Neuronal stem cell (in vitro differentiated cells): ENCODE measurements around the gene BOC.

Experiments used
- DNase-seq: peaks from one replicate; pipeline ENCODE4 v3.0.0-alpha.2; 2013; ENCODE audit warnings: low spot score
- H2AFZ ChIP-seq: one replicate; pipeline ENCODE4 v1.6.1; 2013; ENCODE audit warnings: mild to moderate bottlenecking, low read length, inconsistent platforms
- H2AK5ac ChIP-seq: 2 replicates; pipeline ENCODE4 v1.6.1; 2013; ENCODE audit warnings: low read depth, mild to moderate bottlenecking, inconsistent platforms, low read length, moderate library complexity, mixed read lengths
- H2BK120ac ChIP-seq: 2 replicates; pipeline ENCODE4 v1.6.1; 2013; ENCODE audit warnings: low read depth, mild to moderate bottlenecking, inconsistent platforms, low read length, moderate library complexity, mixed read lengths
- H2BK12ac ChIP-seq: one replicate; pipeline ENCODE4 v1.6.1; 2013; ENCODE audit warnings: low read length, inconsistent platforms
- H2BK15ac ChIP-seq: 2 replicates; pipeline ENCODE4 v1.6.1; 2013; ENCODE audit warnings: mild to moderate bottlenecking, low read length, inconsistent platforms, mixed read lengths
- H2BK5ac ChIP-seq: one replicate; pipeline ENCODE4 v1.6.1; 2013; ENCODE audit warnings: inconsistent platforms, mild to moderate bottlenecking, low read length, moderate library complexity
- H3K14ac ChIP-seq: one replicate; pipeline ENCODE4 v1.6.1; 2013; ENCODE audit warnings: low read length, inconsistent platforms
- H3K18ac ChIP-seq: 2 replicates; pipeline ENCODE4 v1.6.1; 2013; ENCODE audit warnings: low read length, inconsistent platforms
- H3K23ac ChIP-seq: 2 replicates; pipeline ENCODE4 v1.6.1; 2013; ENCODE audit warnings: low read depth, mild to moderate bottlenecking, mixed read lengths, low read length, inconsistent platforms; ENCODE audit not compliant: poor library complexity
- H3K27ac ChIP-seq: replicated peaks from 3 replicates; pipeline ENCODE4 v1.5.1; 2013; ENCODE audit warnings: low read length, inconsistent platforms
- H3K27me3 ChIP-seq, 3 experiments: 2 replicates each; pipeline ENCODE4 v1.6.1; 2013; ENCODE audit warnings: low read length in 3 of 3, mild to moderate bottlenecking in 2 of 3, inconsistent platforms in 1 of 3, low read depth in 1 of 3, mixed read lengths in 1 of 3, moderate library complexity in 1 of 3; ENCODE audit not compliant: control insufficient read depth in 3 of 3, insufficient read depth in 3 of 3
- H3K36me3 ChIP-seq, 2 donors: replicated peaks in 1 of 2; 2 replicates each; pipeline ENCODE4 v1.6.1; 2013; ENCODE audit warnings: low read length in 2 of 2; ENCODE audit not compliant: control insufficient read depth in 2 of 2, insufficient read depth in 2 of 2
- H3K4ac ChIP-seq: 2 replicates; pipeline ENCODE4 v1.6.1; 2013; ENCODE audit warnings: inconsistent platforms, mild to moderate bottlenecking, low read length, moderate library complexity
- H3K4me1 ChIP-seq, 2 donors: 1 replicate in 1 of 2; 2 replicates in 1 of 2; pipeline ENCODE4 v1.6.1; 2013; ENCODE audit warnings: low read length in 2 of 2, low read depth in 1 of 2; ENCODE audit not compliant: control insufficient read depth in 2 of 2, insufficient read depth in 1 of 2
- H3K4me2 ChIP-seq: one replicate; pipeline ENCODE4 v1.6.1; 2013; ENCODE audit warnings: mild to moderate bottlenecking, low read length, inconsistent platforms; ENCODE audit not compliant: insufficient read depth, poor library complexity, severe bottlenecking
- H3K4me3 ChIP-seq, 2 donors: 2 replicates each; pipeline ENCODE4 v1.5.1; 2013; ENCODE audit warnings: low read length in 2 of 2, mild to moderate bottlenecking in 2 of 2, inconsistent platforms in 1 of 2, moderate library complexity in 1 of 2
- H3K79me1 ChIP-seq: one replicate; pipeline ENCODE4 v1.6.1; 2013; ENCODE audit warnings: low read depth, mild to moderate bottlenecking, inconsistent platforms, low read length, moderate library complexity
- H3K9ac ChIP-seq: one replicate; pipeline ENCODE4 v1.6.1; 2013; ENCODE audit warnings: mild to moderate bottlenecking, low read depth, low read length, inconsistent platforms; ENCODE audit not compliant: poor library complexity
- H3K9me3 ChIP-seq, 2 donors: replicated peaks in 1 of 2; 2 replicates each; pipeline versions ENCODE3 to v1.6.1; 2013; ENCODE audit warnings: low read length in 2 of 2, mild to moderate bottlenecking in 2 of 2, inconsistent platforms in 1 of 2, low read depth in 1 of 2, mixed read lengths in 1 of 2, moderate library complexity in 1 of 2; ENCODE audit not compliant: control insufficient read depth in 2 of 2, insufficient read depth in 1 of 2
- H4K8ac ChIP-seq: one replicate; pipeline ENCODE4 v1.6.1; 2013; ENCODE audit warnings: low read depth, mild to moderate bottlenecking, inconsistent platforms, low read length, moderate library complexity
- H4K91ac ChIP-seq: one replicate; pipeline ENCODE4 v1.6.1; 2013; ENCODE audit warnings: low read length, low read depth, mild to moderate bottlenecking, inconsistent platforms; ENCODE audit not compliant: poor library complexity
- WGBS, 2 donors: extraction: QIAGEN DNeasy Blood & Tissue Kit; methylation state at CpG; one replicate each; pipeline ENCODE4 v1.1.7; 2013; ENCODE audit warnings: missing lambda C conversion rate in 2 of 2, mixed read lengths in 1 of 2; ENCODE audit not compliant: insufficient read length in 2 of 2, insufficient replicate concordance in 1 of 2; ENCODE audit errors: extremely low coverage in 2 of 2; 5-methylcytosine and 5-hydroxymethylcytosine counted together

BOC gene

DNA sequence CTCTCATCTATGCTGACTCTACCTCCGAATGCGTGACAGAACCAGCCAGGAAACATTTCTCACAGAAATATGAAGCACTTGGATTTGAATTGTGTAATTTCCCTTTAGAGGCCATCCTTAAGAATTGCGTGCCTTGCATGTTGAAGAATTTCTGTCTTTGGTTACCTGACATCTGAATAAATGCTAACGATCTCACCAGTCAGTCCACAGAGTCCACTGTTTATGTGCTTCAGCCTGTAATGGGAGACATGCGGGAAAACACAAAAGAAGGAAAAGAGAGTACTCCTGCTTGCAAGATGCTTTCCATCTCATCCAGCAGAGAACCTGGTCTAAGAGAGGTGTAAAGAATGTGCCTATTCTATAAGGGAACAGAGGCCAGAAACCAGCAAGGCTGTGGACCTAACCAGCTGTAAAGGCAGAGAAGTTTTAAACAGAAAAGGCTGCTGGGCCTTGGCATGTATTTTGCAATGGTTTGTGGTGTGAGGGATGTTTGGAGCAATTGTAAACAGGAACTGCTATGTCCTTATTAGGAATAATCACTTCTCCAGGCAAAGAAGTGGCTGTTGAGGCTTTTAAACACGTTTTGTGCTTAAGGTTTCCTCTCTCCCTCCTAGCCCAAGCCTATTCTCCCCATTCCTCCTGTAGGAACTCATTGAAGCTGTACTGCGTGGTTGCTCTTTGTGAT is 36.4 kb upstream of the BOC start:
- no peak overlapping the region for H3K4me3 ChIP-seq
- no peak overlapping the region for H2BK15ac ChIP-seq
- H3K27ac ChIP-seq, result no peak overlapping the region
- H4K8ac ChIP-seq, result no peak overlapping the region
- H3K4me1 ChIP-seq, result peaks cover 4 to 9% of the 10 kb centered on the region in 2 donors
- H3K4ac ChIP-seq, result no peak overlapping the region
- no peaks in the 10 kb centered on the region for H3K27me3 ChIP-seq
- no peak for DNase-seq
- no peak overlapping the region for H3K14ac ChIP-seq
- no CpG with 5 or more reads among the region's 7 CpGs for WGBS, 2 donors
- H2AK5ac ChIP-seq, result no peak overlapping the region
- H2BK120ac ChIP-seq, result no peak overlapping the region
- no peaks in the 10 kb centered on the region for H3K79me1 ChIP-seq
- H2BK12ac ChIP-seq, result no peak overlapping the region
- H2BK5ac ChIP-seq, result no peak overlapping the region
- no peak overlapping the region for H3K9ac ChIP-seq
- no peak overlapping the region for H4K91ac ChIP-seq
- no peak overlapping the region for H3K18ac ChIP-seq
- H3K9me3 ChIP-seq, result peaks cover 0 to 12% of the 10 kb centered on the region in 2 donors
- no peak overlapping the region for H3K4me2 ChIP-seq
- H2AFZ ChIP-seq, result peak overlapping the region; percentile 5
- H3K36me3 ChIP-seq, result no peaks in the 10 kb centered on the region
- H3K23ac ChIP-seq, result no peak overlapping the region

DNA sequence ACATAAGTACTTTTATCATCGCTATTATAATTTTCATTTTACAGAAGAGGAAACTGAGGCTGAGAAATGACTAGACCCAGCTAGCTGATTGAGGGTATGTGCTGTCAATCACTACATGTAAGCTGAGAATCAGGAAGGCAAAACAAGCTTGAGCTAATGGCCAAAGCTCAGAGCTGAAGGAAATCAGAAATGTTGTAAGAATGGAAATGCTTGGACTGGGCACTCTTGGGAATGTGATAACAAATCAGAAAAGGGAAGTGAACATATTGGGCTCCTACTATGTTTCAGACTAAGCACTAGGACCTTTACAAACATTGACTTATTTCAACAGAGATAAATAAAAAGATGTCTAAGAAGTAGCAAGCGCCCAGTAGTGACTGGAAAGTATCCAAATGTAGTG is 33.8 kb upstream of the BOC start:
- Histone ChIP-seq H2BK15ac (no peak overlapping the region), H3K4me3 (no peak overlapping the region), H2AK5ac (no peak overlapping the region), H4K91ac (no peak overlapping the region), H3K36me3 (no peaks in the 10 kb centered on the region), H4K8ac (no peak overlapping the region), H3K23ac (no peak overlapping the region), H3K9ac (no peak overlapping the region), H3K27ac (no peak overlapping the region), H3K27me3 (no peaks in the 10 kb centered on the region), H3K79me1 (no peaks in the 10 kb centered on the region), H3K14ac (no peak overlapping the region), H3K4me2 (no peak overlapping the region), H2BK120ac (no peak overlapping the region), H3K9me3 (peaks cover 0 to 12% of the 10 kb centered on the region in 2 donors), H2AFZ (no peak overlapping the region), H3K18ac (no peak overlapping the region), H2BK5ac (no peak overlapping the region), H3K4me1 (peaks cover 2 to 11% of the 10 kb centered on the region in 2 donors), H2BK12ac (no peak overlapping the region), H3K4ac (no peak overlapping the region)
- WGBS, 2 donors, result 100% methylated on average over 1 of the region's 2 CpGs; no CpG with 5 or more reads in 1 of the 2 donors
- no peak for DNase-seq

DNA sequence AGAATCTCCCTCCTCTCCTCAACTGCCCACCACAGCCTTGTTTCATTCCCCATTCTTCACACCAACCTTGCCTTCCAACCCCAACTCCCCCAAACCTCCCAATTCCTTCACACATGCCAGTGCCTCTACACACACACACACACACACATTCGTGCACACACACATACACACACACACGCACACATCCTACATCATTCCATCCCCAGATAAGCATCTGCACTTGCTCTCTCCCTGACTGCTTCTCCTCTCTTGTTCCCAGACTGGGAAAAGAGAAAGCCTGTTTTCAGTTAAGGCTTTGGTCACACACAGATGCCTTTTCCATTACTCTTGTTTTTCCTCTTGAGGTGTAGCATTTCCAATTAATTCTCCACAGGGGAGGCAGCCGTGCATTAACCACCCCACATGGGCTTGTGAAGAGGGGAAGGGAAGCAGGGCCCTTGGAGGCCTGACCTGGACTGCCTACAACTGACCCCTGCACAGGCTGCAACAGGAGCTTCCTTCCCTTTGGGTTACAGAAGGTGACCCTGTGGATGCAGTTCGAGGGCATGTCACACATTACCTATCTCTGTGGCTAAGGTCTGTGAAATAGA is 32.0 kb upstream of the BOC start:
- H3K9ac ChIP-seq, result no peak overlapping the region
- no peak overlapping the region for H2AFZ ChIP-seq
- no peak overlapping the region for H2BK5ac ChIP-seq
- no peak overlapping the region for H4K8ac ChIP-seq
- no peak overlapping the region for H3K4ac ChIP-seq
- H2BK12ac ChIP-seq, result peak overlapping the region; percentile 64
- H3K27ac ChIP-seq, result no peak overlapping the region
- H3K18ac ChIP-seq, result no peak overlapping the region
- H3K23ac ChIP-seq, result no peak overlapping the region
- no peak overlapping the region for H3K4me3 ChIP-seq
- H3K27me3 ChIP-seq, result no peaks in the 10 kb centered on the region
- no peak for DNase-seq
- no peak overlapping the region for H2BK15ac ChIP-seq
- H3K4me1 ChIP-seq, result peaks cover 2 to 11% of the 10 kb centered on the region in 2 donors
- H3K9me3 ChIP-seq, result peaks cover 0 to 12% of the 10 kb centered on the region in 2 donors
- no peak overlapping the region for H2BK120ac ChIP-seq
- 100% methylated on average over 1 of the region's 4 CpGs; no CpG with 5 or more reads in 1 of the 2 donors for WGBS, 2 donors
- H3K14ac ChIP-seq, result peak overlapping the region; percentile 49
- H3K79me1 ChIP-seq, result no peaks in the 10 kb centered on the region
- no peaks in the 10 kb centered on the region for H3K36me3 ChIP-seq
- no peak overlapping the region for H4K91ac ChIP-seq
- H3K4me2 ChIP-seq, result no peak overlapping the region
- no peak overlapping the region for H2AK5ac ChIP-seq

DNA sequence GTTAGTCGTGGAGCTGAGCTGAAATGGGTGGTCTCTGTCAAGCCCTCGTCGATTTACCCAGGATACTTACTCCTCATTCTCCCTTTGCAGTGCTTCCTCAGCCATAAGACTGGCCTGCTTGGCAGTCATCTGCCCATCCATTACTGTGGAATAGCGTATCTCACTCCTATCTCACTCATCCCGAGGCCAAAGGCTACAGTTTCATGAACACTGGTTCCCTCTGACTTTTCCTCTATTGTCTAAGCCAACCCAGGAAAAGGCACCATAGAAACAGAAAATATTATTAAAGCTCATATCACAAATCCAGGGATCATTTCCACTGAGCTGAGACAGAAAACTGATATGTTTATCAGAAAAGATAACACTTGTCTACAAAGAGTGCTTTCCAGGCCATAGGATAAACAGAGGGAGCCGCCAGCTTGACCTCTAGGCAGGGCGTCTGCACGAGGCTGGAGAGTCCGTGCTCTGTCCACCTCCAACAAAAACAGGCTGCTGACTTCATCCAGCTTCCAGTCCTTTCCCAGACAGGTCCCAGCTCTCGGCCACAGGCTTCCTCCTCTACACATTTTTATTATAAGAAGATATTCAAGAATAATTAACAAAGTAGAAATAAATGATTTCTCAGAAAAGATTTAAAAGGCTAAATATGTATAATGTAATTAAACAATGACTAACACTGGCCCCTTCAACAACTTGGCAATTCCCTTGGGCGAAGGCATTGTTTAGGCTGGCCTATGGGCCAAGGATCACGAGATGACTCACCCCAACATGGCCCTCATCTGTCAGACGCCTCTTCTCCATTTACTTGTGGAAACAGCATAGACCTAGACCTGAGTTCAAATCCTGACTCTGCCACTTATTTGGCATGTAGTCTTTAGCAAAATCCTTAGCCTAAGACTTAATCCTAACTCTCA is 27.4 kb upstream of the BOC start:
- H2AK5ac ChIP-seq, result no peak overlapping the region
- no peak overlapping the region for H4K91ac ChIP-seq
- H3K4me3 ChIP-seq, result no peak overlapping the region
- H3K18ac ChIP-seq, result peak overlapping the region; percentile 2
- H3K14ac ChIP-seq, result no peak overlapping the region
- no peak overlapping the region for H3K4ac ChIP-seq
- H2BK120ac ChIP-seq, result no peak overlapping the region
- no peak overlapping the region for H2BK15ac ChIP-seq
- no peaks in the 10 kb centered on the region for H3K79me1 ChIP-seq
- H3K9me3 ChIP-seq, result peaks cover 0 to 15% of the 10 kb centered on the region in 2 donors
- WGBS, 2 donors, result no CpG with 5 or more reads among the region's 13 CpGs
- H2BK12ac ChIP-seq, result no peak overlapping the region
- H3K9ac ChIP-seq, result no peak overlapping the region
- H3K27ac ChIP-seq, result no peak overlapping the region
- H3K27me3 ChIP-seq, result no peaks in the 10 kb centered on the region
- no peak for DNase-seq
- peaks cover 2 to 11% of the 10 kb centered on the region in 2 donors for H3K4me1 ChIP-seq
- H3K4me2 ChIP-seq, result no peak overlapping the region
- H3K36me3 ChIP-seq, result no peaks in the 10 kb centered on the region
- no peak overlapping the region for H2AFZ ChIP-seq
- H4K8ac ChIP-seq, result no peak overlapping the region
- no peak overlapping the region for H2BK5ac ChIP-seq
- H3K23ac ChIP-seq, result no peak overlapping the region
